Suprapubic skin (tissue), 3 donors: Measurements from ENCODE around the gene STPG1.

ENCODE experiments used
- POLR2A ChIP-seq, 2 donors: fragments of 450-650 bp; IDR thresholded peaks; one replicate each; pipeline ENCODE4 v1.6.1; 2017; ENCODE audit warnings: antibody characterized with exemption in 2 of 2, mild to moderate bottlenecking in 2 of 2, moderate library complexity in 2 of 2
- TF ChIP-seq, protein P1 (sequence below), 2 donors: fragments of 200-600 bp in 1 of 2; fragments of 450-650 bp in 1 of 2; sonication (generic) in 1 of 2; IDR thresholded peaks; one replicate each; pipeline ENCODE4 v1.5.1; 2016 to 2019; ENCODE audit warnings: antibody characterized with exemption in 2 of 2, mild to moderate bottlenecking in 1 of 2, moderate library complexity in 1 of 2

DNA sequence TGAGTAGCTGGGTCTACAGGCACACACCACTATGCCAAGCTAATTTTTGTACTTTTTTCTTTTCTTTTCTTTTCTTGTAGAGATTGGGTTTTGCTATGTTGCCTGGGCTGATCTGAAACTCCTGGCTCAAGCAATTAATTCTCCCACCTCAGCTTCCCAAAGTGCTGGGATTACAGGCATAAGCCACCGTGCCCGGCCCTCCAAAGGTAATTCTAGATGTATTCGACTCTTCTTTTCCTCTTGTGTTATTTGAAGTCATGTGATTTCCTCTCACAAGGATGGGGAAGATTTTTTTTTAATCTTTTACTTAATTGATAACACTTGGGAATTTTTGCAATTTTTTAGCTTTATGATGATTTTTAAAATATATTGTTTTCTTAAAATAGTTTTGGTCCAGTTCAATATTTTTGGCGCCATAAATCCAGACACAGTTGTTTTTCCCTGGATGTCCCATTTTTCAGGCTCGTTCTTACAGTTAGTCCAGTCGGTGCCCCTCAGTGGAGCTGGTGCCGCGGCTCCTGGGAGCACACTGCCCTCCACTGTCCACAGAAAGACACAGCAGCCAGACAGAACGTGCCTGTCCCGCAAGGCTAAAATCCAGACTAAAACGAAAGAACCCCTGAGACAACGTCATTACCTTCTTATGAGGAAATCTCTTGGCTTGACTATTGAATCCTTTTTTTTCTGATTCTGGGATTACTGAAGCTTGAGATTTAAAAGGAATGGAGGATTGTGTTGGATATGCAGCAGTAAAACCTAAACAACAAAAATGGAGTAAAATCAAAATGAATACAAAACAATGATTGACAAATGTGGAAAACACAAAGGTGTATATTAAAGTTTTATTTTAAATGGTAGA is 22.4 kb downstream of the STPG1 start:
- TF ChIP-seq, protein P1, sequence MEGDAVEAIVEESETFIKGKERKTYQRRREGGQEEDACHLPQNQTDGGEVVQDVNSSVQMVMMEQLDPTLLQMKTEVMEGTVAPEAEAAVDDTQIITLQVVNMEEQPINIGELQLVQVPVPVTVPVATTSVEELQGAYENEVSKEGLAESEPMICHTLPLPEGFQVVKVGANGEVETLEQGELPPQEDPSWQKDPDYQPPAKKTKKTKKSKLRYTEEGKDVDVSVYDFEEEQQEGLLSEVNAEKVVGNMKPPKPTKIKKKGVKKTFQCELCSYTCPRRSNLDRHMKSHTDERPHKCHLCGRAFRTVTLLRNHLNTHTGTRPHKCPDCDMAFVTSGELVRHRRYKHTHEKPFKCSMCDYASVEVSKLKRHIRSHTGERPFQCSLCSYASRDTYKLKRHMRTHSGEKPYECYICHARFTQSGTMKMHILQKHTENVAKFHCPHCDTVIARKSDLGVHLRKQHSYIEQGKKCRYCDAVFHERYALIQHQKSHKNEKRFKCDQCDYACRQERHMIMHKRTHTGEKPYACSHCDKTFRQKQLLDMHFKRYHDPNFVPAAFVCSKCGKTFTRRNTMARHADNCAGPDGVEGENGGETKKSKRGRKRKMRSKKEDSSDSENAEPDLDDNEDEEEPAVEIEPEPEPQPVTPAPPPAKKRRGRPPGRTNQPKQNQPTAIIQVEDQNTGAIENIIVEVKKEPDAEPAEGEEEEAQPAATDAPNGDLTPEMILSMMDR (IDR thresholded peaks at IDR 0.05), result peak; percentile 92
- TF ChIP-seq POLR2A (IDR thresholded peaks at IDR 0.05), result no peak
